NCI-H2196 (cell line): ENCODE measurements around the gene POLD4.

ENCODE experiments used
- DNase-seq: peaks from one replicate; lab custom pipeline; 2025; ENCODE audit not compliant: unreplicated experiment; lab: John Stamatoyannopoulos, UW

Gene POLD4

DNA sequence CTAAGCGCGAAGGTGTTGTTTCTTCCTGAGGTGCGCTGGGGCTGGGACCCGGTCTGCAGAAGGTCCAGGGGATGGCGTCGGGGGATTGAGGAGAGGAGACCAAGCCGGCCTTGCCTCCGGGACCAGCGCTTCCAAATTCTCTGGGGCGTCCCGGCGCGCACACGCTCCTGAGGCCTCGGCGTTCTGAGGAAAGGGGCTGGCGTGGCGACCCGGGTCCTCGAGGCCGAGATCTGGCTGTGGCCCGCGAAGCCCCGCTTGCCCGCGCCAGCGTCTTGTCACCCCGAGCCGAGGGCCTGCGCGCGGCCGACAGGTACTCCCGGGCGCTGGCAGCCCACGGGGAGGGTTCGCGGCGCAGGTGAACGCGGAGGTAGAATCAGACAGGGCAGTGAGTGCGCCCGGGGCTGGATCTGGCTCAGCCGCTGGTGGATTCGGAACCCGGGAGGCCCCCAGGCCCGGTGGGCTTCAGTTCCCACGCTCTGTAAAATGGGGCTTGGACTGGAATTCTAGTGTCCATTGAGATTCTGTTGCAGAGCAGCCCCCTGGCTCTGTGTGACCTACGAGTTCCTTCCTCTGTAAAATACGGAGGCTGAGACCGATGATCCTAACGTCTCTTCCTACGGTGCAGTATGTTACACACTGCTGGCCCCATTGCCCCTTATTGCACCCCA is 35.3 kb downstream of the POLD4 start:
- DNase-seq: no peak

DNA sequence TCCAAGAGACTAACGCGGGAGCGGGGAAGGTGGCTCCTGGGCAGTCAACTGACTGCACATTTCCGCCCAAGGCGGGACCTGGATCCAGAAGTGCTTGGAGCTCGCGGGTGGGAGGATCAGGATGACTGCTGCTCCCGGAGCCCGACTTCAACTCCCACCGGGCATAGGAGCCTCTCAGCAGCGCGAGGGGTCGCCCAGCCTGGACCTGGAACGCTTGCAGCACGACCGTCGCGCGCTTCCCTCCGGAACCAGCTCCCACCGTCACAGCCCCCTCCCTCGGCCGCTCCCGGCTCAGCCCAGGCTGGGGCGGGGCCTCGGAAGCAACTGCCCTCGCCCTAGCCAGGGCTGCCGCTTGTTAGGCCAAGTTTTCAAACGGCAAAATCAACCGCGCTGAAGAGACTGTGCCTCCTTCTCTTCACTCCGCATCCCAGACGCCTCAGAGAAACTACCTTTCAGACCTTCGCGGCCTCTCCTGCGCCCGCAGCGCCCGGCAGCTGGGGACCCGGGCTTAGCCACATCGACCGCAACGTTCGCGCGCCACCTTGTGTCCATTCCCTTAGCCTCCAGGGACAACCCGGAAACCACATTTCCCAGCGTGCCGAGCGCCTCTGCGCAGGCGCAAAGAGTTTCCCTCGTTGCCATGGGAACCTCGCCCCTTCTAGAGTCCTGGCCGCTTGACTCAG is 36.0 kb downstream of the POLD4 start:
- DNase-seq: peak; percentile 98

DNA sequence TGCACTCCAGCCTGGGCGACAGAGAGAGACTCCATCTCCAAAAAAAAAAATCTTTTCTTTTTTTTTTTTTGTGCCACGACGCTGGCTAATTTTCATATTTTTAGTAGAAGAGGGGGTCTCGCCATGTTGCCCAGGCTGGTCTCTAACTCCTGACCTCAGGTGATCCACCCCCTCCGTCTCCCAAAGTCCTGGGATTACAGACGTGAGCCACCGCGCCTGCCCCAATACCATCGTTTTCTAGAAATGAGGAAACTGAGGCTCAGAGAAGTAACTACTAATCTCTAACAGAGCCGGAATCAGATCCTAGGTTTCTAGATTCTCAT is 36.5 kb downstream of the POLD4 start:
- DNase-seq: no peak

DNA sequence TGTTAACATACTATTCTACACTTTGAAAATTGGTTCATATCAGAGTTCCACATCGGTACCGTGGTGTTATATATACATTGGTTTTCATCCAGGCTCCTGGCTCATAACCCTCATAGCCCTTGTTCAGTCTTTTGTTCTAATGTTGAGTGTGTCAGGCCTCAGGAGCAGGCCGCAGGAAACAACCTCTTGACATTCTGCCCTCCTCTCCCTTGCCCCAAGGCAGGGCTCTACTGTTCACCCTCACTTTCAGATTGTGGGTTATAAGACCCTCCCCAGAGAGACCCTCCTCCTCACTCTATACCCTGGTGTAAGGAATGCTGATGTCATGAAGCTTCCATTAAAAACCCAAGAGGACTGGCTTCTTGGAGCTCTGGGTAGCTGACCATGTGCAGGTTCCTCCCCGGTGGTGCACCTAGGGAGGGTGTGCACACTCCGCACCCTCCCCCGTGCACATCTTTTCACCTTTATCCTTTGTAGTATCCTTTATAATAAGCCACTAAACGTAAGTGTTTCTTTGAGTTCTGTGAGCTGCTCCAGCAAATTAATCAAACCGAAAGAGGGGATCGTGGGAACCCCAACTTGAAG is 37.9 kb downstream of the POLD4 start:
- DNase-seq: peak; percentile 46

DNA sequence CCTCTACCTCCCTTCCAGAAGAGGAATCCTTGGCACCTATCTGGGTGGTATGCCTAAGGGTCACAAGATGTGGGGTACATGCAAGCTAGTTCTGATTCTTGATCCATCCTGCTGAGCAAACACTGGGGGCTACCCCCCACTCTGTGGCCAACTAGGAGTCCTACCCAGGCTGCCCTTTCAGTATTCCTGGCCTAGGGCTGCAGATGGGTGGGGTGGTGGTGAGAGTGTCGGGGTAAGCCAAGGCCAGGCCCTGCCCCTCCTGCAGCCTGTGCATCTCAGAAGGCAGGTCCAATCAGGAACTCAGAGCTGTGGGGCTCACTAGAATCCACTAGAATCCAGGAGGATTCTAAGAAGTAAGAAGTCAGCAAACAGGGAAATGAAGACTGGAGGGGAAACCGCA is 39.1 kb downstream of the POLD4 start:
- no peak for DNase-seq

DNA sequence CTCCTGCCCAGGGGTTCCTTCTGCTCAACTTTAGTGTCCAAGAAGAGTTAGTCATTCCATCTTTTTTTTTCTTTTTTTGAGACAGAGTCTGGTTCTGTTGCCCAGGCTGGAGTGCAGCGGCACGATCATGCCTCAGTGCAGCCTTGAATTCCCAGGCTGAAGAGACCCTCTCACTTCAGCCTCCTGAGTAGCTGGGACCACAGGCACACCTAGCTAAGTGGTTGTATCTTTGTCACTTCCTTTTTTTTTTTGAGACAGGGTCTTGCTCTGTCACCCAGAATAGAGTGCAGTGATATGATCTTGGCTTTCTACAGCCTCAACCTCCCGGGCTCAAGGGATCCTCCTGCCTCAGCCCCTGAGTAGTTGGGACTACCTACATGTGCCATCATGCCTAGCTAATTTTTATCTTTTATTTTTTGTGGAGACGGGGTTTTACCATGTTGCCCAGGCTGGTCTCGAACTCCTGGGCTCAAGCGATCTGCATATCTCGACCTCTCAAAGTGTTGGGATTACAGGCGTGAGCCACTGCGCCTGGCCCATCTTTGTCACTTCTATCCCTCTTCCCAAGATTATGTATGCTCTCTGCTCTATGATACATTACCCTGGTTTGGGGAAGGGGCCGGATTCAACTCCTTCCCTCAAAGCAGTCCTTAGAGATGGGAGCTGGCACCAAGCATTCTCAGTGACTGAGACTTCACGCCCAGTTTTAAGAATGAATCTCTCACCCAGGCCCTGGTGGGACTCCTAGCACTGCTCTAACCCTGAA is 40.0 kb downstream of the POLD4 start:
- no peak for DNase-seq

DNA sequence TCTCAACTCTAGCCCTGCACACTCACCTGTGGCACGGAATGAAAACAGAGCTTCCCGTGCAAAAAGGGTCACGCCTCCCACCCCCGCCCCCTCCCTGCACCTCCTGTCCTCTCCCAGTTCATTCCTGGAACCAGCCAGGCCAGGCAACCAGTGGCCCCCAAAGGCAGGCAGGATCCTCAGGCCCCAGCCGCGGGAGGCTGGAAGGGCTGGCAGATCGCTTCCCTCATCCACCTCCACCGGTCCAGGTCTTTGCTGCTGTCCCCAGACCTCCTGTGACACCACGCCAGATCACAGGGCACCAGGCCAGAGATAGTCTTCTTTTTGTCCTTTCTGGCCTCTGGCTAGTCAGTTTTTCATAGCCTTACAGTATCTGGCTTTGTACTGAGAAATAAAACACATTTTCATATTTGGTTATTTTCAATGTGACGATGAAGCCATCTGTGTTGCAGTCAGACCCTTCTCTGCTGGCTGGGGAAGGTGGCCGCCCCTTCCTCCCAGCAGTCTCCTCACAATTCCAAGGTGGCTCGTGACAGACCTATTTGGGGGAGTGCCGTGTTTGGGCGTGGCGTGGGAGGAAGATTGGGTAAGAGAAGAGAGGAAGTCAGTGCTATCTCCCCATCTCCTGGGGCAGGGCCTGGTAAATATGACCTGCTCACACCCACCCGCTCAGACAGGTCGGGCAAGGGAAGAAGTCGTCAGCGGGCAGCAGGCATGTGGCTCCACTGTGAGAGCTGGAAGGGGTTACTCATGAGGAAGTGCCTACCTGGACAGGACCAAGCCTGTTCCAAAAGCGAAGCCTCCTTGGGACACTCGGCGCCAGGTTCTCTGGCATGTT is 40.9 kb downstream of the POLD4 start:
- DNase-seq: no peak

DNA sequence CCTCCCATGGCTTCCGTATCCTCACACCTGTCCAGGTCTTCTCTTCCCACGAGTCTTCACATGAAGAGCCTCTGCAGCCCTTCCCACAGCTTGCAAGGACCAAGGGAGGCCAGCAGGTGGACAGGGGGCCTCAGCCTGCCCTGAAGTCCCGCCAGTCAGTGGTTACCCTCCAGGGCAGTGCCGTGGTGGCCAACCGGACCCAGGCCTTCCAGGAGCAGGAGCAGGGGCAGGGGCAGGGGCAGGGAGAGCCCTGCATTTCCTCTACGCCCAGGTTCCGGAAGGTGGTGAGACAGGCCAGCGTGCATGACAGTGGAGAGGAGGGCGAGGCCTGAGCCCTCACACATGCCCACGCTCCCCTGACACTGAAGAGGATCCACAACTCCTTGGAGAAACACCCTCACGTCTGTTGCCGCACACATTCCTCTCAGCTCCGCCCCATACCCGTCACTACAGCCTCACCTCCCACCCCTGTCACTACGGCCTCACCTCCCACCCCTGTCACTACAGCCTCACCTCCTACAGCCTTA is 41.7 kb downstream of the POLD4 start:
- no peak for DNase-seq

DNA sequence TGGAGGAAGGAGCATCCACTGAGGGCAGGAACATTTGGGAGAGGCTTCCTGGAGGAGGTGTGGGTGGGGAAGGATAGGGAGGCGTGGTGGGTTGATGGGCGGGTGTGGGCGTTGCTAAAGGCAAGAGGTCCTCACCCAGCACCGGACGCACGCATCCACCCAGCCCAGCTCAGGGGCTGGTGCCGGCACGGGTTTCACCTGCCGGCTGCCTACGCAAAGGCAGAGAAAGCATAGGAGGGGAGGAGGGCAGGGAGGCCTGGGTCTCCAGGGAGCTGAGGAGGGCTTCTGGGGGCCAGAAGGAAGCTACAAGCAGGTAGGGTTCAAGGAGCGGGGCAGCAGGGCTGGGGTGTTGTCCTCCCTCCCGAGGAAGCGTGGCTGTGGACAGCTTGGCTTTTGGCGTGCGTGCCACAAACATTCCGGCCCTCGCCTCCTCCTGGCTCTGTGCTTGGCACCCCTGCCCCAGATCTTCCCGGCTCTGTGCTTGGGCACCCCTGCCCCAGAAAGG is 42.2 kb downstream of the POLD4 start:
- no peak for DNase-seq

DNA sequence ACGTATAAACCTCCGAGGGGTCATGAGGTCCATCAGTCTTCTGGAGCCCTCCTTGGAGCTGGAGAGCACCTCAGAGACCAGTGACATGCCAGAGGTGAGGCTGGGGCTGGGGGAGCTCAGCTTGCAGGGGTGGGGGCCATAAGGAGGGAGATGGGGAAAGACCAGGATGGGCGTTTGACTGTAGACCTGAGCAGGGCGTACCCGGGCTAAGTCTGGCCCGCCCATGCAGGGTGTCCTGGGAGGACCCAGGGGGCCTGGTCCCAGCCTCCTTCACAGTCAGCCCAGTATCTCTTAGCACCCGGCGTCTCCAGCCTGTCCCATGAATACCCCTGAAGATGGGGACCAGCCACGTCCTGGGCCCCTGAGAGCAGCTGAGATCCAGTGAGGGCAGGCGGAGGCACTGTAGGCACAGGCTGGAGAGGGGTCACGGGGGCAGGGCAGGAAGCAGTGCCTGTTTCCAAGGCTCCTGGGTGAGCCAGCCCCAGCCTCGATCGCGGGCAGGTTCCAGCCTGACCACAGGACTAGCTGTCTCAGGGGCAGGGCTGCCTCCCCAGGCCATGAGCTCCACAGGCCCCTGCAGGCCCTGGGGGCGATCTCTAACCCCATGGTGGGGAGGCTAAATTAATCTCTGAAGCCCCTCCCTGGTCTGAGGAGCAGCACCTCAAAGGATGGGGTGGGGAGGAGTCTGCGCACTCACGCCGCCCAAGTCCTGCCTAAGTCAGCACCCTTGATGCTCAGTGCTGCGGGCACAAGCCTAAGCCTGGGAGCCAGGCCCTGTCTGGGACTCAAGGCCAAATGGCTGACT is 42.9 kb downstream of the POLD4 start:
- no peak for DNase-seq

DNA sequence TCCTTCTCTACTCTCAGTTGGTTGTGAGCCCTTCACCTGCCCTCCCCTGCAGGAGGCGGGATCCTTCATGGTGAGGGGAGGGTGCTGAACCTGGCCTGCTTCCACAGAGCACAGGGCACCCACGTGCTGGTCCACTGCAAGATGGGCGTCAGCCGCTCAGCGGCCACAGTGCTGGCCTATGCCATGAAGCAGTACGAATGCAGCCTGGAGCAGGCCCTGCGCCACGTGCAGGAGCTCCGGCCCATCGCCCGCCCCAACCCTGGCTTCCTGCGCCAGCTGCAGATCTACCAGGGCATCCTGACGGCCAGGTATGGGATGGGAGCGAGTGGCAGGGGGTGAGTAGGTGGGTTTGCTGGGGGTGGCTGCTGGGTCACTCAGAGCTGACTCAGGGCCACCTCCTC is 43.7 kb downstream of the POLD4 start:
- no peak for DNase-seq

DNA sequence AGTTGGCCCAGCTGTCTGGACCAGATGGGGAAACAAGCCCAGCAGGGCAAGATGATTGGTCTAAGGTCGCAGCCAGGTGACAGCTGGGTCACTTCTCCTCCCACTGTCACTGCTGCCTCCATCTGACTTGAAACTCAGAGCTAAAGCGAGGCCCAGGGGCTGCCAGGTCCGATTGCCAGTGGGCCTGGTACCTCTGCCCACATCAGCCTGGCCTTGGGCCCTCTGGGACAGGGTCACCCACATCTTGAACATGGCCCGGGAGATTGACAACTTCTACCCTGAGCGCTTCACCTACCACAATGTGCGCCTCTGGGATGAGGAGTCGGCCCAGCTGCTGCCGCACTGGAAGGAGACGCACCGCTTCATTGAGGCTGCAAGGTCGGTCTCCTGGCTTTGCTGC is 44.2 kb downstream of the POLD4 start:
- DNase-seq: no peak

DNA sequence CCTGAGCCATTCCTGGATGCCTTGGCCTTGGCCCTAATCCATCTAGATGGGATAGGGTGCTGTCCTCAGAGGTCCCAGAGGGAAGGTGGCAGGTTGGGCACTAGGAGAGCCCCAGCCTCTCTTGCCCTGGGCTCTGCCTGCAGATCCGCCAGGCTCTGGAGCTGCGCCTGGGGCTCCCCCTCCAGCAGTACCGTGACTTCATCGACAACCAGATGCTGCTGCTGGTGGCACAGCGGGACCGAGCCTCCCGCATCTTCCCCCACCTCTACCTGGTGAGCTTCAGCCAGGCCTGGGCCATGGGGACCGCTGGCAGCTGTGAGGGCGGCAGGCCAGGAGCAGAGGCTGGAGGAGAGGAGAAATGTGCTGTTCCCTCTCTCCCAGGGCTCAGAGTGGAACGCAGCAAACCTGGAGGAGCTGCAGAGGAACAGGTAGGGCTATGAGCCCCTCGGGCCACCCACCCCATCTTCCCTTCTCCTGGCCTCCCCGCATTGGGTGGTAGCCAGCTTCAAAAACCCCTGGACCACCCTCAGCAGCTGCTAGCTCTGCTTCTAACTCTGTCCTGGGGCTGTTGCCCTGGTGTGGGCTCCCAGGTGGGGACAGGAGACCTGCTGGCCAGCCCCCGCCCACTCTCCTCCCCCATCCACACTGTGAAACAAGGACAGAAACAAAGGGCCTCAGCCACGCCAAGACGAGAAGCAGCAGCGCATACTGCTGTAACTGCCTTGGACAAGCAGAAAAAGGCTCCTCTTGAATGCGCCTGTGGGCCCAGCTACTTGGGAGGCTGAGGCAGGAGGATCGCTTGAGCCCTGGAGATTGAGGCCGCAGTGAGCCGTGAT is 45.1 kb downstream of the POLD4 start:
- no peak for DNase-seq

DNA sequence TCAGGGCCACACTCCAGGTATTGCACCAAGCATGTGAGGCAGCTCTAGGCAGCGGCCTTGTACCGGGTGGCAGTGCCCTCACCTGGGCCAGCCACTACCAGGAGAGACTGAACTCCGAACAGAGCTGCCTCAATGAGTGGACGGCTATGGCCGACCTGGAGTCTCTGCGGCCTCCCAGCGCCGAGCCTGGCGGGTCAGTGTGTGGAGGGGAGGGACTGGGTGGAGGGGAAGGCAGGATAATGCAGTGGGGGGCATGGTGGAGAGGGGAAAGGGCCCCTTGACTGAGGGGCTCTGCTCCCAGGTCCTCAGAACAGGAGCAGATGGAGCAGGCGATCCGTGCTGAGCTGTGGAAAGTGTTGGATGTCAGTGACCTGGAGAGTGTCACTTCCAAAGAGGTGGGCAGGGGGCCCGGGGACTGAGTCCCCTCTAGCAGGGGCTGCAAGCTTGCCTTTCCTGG is 45.8 kb downstream of the POLD4 start:
- DNase-seq: no peak

DNA sequence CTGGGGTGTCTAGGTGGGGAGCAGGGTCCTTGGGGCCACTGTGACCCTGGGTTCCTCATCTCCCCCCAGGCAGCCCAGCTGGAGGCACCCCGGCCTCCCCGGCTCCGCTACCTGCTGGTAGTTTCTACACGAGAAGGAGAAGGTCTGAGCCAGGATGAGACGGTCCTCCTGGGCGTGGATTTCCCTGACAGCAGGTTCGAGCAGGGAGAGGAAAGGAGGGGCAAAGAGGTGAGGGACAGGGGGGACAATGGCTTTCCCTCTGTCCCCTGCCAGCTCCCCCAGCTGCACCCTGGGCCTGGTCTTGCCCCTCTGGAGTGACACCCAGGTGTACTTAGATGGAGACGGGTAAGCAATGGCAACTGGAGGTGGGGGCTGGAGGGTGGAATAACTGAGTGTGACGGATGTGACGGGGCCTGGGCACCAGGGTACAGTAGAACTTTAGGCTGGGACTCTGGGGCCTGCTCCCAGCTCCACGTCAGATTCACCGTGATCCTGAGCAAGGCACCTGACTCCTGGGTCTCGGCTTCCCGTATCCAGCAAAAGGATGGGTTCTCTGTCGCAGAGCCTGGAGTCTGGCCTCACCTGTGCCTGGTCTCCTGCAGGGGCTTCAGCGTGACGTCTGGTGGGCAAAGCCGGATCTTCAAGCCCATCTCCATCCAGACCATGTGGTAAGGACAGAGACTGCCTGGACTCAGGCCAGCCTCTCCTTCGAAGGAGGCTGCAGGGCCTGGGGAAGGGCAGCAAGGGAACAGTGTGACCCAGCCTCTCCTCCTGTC is 46.4 kb downstream of the POLD4 start:
- DNase-seq: no peak

DNA sequence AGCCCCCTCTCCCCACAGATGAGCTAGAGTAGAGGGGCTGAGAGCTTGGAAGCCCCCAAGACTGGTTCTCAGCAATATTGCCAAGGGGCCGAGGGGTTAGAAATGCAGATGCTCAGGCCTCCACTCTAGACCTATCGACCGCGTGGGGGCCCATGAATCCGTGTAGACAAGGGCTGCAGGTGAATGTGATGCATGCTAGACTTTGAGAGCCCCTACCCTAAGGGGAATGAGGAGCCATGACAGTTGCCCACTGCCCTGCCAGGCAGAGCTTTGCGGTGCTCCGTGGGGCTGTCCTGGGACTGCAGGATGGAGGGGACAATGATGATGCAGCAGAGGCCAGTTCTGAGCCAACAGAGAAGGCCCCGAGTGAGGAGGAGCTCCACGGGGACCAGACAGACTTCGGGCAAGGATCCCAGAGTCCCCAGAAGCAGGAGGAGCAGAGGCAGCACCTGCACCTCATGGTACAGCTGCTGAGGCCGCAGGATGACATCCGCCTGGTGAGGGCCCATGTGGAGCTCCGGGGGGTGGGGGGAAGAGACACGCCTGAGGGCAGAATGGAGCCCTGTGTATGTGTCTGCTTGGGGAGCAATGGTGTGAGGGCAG is 48.7 kb downstream of the POLD4 start:
- no peak for DNase-seq

DNA sequence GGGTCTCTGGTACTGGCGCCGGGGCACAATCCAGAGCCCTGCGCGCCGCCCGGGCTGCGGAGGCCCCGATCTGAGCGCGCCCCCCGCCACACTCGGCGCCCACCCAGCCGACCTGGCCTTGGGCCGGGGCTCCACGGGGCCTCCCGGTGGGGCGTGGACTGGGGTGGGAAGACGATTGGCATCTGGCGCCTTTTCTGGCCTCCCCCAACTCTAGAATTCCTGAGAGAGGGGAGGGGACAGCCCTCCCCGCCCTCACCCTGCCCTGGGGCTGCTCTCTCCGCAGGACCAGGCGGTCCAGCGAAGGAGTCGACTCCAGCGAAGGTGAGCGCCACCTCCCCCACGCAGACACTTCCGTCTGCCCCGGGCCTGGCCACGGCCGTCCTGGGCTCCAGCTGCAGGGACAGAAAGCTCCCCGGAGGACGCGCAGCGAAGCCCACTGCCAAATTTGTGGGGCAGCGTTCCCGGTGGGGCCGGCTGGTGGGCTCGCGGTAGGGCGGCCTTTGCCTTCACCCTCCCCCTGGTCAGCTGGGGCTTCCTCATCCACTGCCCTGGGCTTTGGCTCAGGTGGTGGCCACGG is 49.4 kb downstream of the POLD4 start:
- DNase-seq: no peak
